Measurements from ENCODE around the gene KBTBD7. TPM values are rescaled to one million over a fixed set of nuclear protein-coding genes. Genes with fewer than 3 reads are reported as not detected.
A peak's percentile ranks its signal among the peaks of the same experiment; 100 is the strongest.

The KBTBD7 gene
- total RNA-seq, 1 donor from 2014 or later = 5.6 TPM

DNA sequence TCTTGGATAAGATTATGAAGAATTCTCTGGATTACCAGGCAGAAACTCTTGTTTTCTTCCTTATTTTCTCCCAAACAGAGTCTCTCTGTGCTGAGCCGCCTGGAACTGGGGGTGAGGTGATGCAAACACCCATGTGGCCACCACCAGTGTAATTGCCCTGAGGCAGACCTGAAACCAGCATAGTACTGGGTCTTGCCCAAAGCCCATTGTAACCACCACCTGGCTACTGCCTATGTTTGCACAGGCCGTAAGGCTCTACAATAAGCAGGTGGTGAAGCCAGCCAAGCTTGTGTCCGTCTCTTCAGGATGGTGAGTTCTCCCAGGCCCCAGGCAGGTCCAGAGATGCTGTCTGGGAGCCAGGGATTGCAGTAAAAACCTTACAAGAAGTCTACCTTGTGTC, 18.9 kb upstream of the KBTBD7 start:
- no peaks in the 10 kb centered on the region for H3K27me3 Mint-ChIP-seq
- no peak overlapping the region for H3K4me3 Mint-ChIP-seq
- H3K9me3 Mint-ChIP-seq = peaks cover 10% of the 10 kb centered on the region
- no peaks in the 10 kb centered on the region for H3K4me1 Mint-ChIP-seq
- peaks cover 8% of the 10 kb centered on the region for H3K36me3 Mint-ChIP-seq (ENCODE audit: low read depth)
- intact Hi-C loops (cut with micrococcal nuclease) = no loop called here
- no peak for DNase-seq
- H3K27ac Mint-ChIP-seq = no peak overlapping the region

DNA sequence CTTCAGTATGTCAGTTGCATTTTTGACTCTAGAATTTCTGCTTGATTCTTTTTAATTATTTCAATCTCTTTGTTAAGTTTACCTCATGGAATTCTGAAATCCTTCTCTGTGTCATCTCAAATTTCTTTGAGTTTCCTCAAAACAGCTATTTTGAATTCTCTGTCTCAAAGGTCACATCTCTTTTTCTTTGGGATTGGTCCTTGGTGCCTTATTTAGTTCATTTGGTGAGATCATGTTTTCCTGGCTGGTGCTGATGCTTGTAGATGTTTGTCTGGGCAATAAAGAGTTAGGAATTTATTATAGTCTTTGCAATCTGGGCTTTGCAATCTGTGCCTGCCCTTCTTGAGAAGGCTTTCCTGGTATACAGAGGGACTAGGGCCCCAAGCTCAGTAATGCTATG, 18.5 kb upstream of the KBTBD7 start:
- intact Hi-C loops (cut with micrococcal nuclease) = no loop called here
- Mint-ChIP-seq H3K4me3 (no peak overlapping the region), H3K9me3 (peaks cover 14% of the 10 kb centered on the region), H3K27ac (no peak overlapping the region), H3K4me1 (no peaks in the 10 kb centered on the region), H3K36me3 (ENCODE audit: low read depth) (peaks cover 8% of the 10 kb centered on the region), H3K27me3 (peaks cover 2% of the 10 kb centered on the region)
- DNase-seq = no peak

DNA sequence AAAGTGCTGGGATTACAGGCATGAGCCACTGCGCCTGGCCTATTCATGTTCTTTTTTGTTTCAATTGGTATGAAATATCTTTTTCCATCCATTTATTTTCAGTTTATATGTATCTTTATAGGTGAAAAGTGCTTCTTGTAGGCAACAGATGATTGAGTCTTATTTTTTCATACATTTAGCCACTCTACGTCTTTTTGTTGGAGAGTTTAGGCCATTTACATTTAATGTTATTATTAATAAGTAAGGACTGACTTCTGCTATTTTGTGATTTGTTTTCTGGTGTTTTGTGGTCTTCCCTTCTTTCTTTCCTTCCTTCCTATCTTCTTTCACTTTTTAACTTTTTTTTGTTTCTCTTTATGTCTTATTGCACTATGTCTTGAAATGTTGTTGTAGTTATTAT, 16.7 kb upstream of the KBTBD7 start:
- peaks cover 17% of the 10 kb centered on the region for H3K9me3 Mint-ChIP-seq
- no peak for DNase-seq
- peaks cover 3% of the 10 kb centered on the region for H3K27me3 Mint-ChIP-seq
- no peak overlapping the region for H3K4me3 Mint-ChIP-seq
- H3K27ac Mint-ChIP-seq = no peak overlapping the region
- no peaks in the 10 kb centered on the region for H3K4me1 Mint-ChIP-seq
- H3K36me3 Mint-ChIP-seq (ENCODE audit: low read depth) = peaks cover 4% of the 10 kb centered on the region
- intact Hi-C loops (cut with micrococcal nuclease) = no loop called here

DNA sequence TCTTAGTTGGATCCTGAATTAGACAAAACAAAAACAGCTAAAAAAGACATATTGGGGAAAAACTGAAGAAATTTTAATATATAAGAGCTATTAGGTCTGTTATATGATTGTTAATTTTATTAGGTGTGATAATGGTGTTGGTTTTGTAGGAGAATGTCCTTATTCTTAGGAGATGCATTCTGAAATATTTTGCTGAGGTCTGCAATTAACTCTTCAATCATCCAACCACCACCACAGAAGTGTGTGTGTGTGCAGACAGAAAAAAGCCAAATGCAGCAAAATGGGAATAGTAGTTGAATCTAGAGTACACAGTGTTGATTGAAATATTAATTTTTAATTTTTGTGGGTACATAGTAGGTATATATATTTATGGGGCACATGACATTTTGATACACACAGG, 12.1 kb upstream of the KBTBD7 start:
- Mint-ChIP-seq H3K36me3 (ENCODE audit: low read depth) (no peaks in the 10 kb centered on the region), H3K27ac (no peak overlapping the region), H3K27me3 (peaks cover 3% of the 10 kb centered on the region), H3K4me1 (no peaks in the 10 kb centered on the region), H3K9me3 (peaks cover 17% of the 10 kb centered on the region), H3K4me3 (no peak overlapping the region)
- no peak for DNase-seq
- intact Hi-C loops (cut with micrococcal nuclease) = no loop called here

DNA sequence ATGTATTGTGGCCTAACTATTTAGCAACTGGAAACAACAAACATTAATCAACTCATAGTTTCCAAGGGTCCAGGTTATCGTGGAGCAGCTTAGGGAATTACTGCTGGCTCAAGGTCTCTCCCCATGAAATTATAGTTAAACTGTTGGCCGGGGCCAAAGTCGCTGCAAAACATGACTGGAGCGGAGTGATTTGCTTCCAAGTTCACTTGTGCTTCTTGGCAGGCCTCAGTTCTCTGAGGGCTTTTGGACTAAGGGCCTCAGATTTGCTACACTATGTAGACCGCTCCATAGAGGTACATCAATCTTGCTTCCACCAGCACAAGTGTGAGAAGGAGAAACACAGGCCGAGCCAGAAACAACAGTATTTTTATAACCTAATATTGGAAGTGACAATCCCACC, 9.4 kb upstream of the KBTBD7 start:
- Mint-ChIP-seq H3K4me1 (no peaks in the 10 kb centered on the region), H3K36me3 (ENCODE audit: low read depth) (no peaks in the 10 kb centered on the region), H3K4me3 (no peak overlapping the region), H3K9me3 (peaks cover 7% of the 10 kb centered on the region), H3K27me3 (peaks cover 3% of the 10 kb centered on the region), H3K27ac (no peak overlapping the region)
- intact Hi-C loops (cut with micrococcal nuclease) = no loop called here
- DNase-seq = no peak

DNA sequence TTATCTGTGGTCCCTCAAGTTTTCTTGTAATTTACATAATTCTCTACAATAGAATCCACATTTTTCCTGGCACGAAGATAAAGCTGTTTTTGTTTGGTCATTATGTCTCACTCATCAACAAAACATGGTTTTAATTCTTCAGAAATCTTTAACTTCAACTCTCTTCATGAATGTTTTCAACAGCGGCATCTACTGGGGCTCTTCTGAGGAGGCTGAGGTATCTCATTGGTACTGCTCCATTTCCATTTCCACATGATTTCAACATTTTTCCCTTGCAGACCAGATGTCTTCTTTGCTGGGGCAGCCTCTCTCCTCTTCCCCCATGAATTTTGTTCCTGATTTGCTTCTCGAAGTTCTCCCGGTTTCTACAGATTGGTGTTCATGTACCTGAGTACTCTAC, 5.8 kb upstream of the KBTBD7 start:
- Mint-ChIP-seq H3K36me3 (ENCODE audit: low read depth) (no peaks in the 10 kb centered on the region), H3K27me3 (no peaks in the 10 kb centered on the region), H3K4me3 (no peak overlapping the region), H3K9me3 (no peaks in the 10 kb centered on the region), H3K4me1 (peaks cover 9% of the 10 kb centered on the region), H3K27ac (no peak overlapping the region)
- no peak for DNase-seq
- intact Hi-C loops (cut with micrococcal nuclease) = no loop called here

DNA sequence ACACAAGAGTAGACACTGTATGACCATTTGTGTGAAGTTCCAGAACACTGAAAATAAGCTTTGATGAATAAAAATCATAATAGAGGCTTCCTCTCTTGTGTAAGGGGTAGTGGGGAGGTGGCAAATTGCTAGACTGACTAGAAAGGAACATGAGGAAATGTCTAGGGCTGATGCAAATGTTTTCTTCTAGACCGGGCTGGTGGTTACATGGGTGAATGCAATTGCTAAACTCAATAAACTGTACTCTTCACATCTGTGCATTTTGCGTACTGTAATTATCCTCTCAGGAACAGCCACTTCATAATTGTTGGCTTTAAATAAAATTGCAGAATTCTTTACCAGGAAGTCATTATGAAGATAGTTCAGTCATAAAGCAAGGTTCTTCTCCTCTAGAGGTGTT, 5.2 kb upstream of the KBTBD7 start:
- H3K27me3 Mint-ChIP-seq = no peaks in the 10 kb centered on the region
- H3K36me3 Mint-ChIP-seq (ENCODE audit: low read depth) = no peaks in the 10 kb centered on the region
- H3K4me3 Mint-ChIP-seq = no peak overlapping the region
- peaks cover 11% of the 10 kb centered on the region for H3K4me1 Mint-ChIP-seq
- H3K27ac Mint-ChIP-seq = no peak overlapping the region
- H3K9me3 Mint-ChIP-seq = no peaks in the 10 kb centered on the region
- intact Hi-C loops (cut with micrococcal nuclease) = loop anchor here (10.0 kb wide), 1 partner anchor 425 kb away; the partner anchor contains the start of gene MRPS31
- no peak for DNase-seq

DNA sequence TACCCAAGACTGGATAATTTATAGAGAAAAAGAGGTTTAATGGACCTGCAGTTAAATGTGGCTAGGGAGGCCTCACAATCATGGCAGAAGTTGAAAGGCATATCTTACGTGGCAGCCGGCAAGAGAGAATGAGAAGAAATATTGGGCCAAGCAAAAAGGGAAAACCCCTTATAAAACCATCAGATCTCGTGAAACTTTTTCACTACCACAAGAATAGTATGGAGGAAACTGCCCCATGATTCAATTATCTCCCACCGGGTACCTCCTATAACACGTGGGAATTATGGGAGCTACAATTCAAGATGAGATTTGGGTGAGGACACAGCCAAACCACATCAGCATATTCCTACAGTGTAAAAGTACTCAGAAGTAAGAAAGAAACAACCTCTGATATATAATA, 4.7 kb upstream of the KBTBD7 start:
- Mint-ChIP-seq H3K9me3 (no peaks in the 10 kb centered on the region), H3K4me1 (peaks cover 14% of the 10 kb centered on the region), H3K4me3 (no peak overlapping the region), H3K36me3 (ENCODE audit: low read depth) (peaks cover 2% of the 10 kb centered on the region), H3K27me3 (no peaks in the 10 kb centered on the region), H3K27ac (no peak overlapping the region)
- no peak for DNase-seq
- intact Hi-C loops (cut with micrococcal nuclease) = loop anchor here (10.0 kb wide), 1 partner anchor 424 kb away; the partner anchor contains the start of gene MRPS31

DNA sequence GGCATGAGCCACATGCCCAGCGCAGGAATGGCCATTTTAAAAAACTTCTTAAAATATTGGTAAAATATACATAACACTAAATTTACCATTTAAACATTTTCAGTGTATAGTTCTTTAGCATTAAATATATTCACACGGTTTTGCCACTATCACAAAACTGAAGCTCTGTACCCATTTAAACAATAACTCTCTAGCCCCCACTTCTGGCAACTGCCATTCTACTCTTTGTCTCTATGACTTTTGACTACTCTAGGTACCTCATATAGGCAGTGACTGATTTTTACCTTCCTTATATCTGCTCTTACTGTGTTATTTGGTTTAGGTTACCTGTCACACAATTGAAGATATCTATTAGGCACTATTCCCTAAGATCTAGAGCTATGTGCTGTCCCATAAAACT, 2.3 kb upstream of the KBTBD7 start:
- Mint-ChIP-seq H3K27me3 (no peaks in the 10 kb centered on the region), H3K27ac (no peak overlapping the region), H3K4me1 (peaks cover 32% of the 10 kb centered on the region), H3K9me3 (peaks cover 8% of the 10 kb centered on the region), H3K4me3 (no peak overlapping the region), H3K36me3 (ENCODE audit: low read depth) (peaks cover 15% of the 10 kb centered on the region)
- intact Hi-C loops (cut with micrococcal nuclease) = loop anchor here (2.0 to 10.0 kb wide), 2 partner anchors 142 to 422 kb away; partner anchors contain the start of gene MRPS31
- peak; percentile 65 for DNase-seq

DNA sequence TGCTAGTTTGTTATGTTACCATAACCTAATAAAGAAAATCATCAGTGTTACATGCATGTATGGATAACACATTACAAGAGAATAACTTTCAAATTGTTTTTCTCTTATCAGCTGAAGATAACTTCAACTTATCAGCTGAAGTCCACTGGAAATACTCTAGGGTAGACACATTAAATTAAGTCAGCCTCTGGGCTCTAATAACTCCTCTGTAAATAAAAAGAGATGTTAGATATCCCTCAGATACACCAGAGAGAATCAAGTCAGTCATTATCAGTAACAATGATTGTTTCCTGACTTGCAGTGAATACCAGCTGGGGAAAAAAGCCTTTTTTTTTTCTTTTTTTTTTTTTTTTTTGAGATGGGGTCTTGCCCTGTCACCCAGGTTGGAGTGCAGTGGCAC, 1.6 kb upstream of the KBTBD7 start:
- intact Hi-C loops (cut with micrococcal nuclease) = loop anchor here (2.0 to 10.0 kb wide), 2 partner anchors 141 to 421 kb away; partner anchors contain the start of gene MRPS31
- Mint-ChIP-seq H3K27me3 (no peaks in the 10 kb centered on the region), H3K4me1 (peaks cover 33% of the 10 kb centered on the region), H3K27ac (no peak overlapping the region), H3K36me3 (ENCODE audit: low read depth) (peaks cover 16% of the 10 kb centered on the region), H3K4me3 (no peak overlapping the region), H3K9me3 (peaks cover 8% of the 10 kb centered on the region)
- no peak for DNase-seq

DNA sequence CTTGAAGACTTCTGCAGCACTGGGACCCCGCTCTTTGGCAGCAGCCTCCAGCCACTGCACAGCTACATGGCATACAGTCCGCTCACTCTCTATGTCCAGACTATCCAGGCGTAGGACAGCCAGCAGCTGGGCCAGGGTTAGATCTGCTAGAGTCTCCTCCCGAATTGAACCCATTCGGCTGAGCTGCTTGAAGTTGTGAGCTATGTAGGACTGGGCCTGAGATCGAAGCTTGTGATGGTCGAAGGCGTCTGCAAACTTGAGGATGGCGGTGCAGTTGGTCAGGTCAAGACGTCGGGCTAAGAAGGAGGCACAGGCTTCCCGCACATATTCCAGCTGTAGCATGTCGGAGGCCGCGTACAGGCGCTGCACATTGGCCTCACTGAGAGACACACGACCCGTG, 900 bp downstream of the KBTBD7 start:
- H3K4me1 Mint-ChIP-seq = peaks cover 40% of the 10 kb centered on the region
- intact Hi-C loops (cut with micrococcal nuclease) = loop anchor here (10.0 kb wide), 1 partner anchor 419 kb away; the partner anchor contains the start of gene MRPS31

DNA sequence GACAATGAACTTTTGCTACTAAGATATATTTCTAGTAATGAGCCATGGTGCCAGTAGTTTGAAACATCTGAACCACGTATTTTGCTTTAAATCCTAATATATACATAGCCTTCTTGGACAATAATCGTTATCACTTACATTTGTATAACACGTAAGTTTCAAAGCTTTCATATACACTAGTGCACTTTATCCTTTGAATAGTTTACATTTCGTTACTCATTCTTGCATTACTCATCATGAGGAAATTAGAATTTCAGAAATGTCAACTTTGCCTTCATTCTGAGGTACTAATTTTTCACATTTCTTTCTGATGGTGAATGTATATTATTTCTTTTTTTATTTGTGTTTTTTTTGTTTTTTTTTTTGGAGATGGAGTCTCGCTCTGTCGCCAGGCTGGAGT, 5.8 kb downstream of the KBTBD7 start:
- H3K36me3 Mint-ChIP-seq (ENCODE audit: low read depth) = peaks cover 26% of the 10 kb centered on the region
- H3K27me3 Mint-ChIP-seq = no peaks in the 10 kb centered on the region
- H3K4me3 Mint-ChIP-seq = no peak overlapping the region
- H3K27ac Mint-ChIP-seq = no peak overlapping the region
- peaks cover 14% of the 10 kb centered on the region for H3K9me3 Mint-ChIP-seq
- H3K4me1 Mint-ChIP-seq = peaks cover 24% of the 10 kb centered on the region
- DNase-seq = no peak
- intact Hi-C loops (cut with micrococcal nuclease) = no loop called here

More for the DNA sequence above, 900 bp downstream of the KBTBD7 start:
- peaks cover 29% of the 10 kb centered on the region for H3K36me3 Mint-ChIP-seq (ENCODE audit: low read depth)
- peaks cover 14% of the 10 kb centered on the region for H3K9me3 Mint-ChIP-seq
- peak overlapping the region; percentile 90 for H3K4me3 Mint-ChIP-seq
- no peaks in the 10 kb centered on the region for H3K27me3 Mint-ChIP-seq
- no peak for DNase-seq
- H3K27ac Mint-ChIP-seq = peak overlapping the region; percentile 95

DNA sequence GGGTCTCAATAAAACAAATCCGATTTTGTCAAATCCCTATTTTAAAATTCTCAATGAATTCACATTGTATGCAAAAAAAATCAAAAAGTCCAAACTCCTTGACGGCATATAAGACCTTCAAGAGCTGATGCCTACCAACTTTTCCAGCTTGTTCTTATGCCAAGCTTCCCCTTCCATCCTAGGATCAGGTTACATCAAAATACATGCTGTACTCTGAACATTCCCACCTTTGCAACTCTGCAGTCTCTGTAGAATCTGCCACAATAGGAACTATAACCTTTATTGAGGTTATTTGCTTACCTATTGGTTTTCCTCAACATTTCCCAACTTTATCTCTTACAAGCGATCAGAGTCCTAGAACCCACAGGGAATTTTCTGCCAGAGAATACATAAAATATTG, 7.9 kb downstream of the KBTBD7 start:
- Mint-ChIP-seq H3K36me3 (ENCODE audit: low read depth) (peaks cover 14% of the 10 kb centered on the region), H3K4me1 (peaks cover 8% of the 10 kb centered on the region), H3K9me3 (peaks cover 6% of the 10 kb centered on the region), H3K27me3 (no peaks in the 10 kb centered on the region), H3K27ac (no peak overlapping the region), H3K4me3 (no peak overlapping the region)
- intact Hi-C loops (cut with micrococcal nuclease) = no loop called here
- DNase-seq = no peak

DNA sequence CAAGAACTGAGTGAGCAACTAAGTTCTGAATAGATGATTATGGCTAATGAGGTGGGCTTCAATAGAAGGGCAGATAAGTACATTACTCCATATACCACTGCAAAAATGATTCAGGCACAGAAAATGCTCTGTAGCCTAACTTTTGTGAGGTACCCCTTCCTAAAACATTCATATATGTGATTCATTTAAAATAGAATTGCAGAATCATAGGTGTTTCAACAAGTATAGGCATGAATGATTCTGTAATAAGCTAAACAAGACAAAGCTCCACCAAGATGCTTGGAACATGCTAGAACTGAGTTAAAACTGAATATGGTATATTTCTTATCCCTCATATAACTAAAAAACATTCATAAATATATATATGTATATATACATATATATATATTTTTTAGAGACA, 12.1 kb downstream of the KBTBD7 start:
- Mint-ChIP-seq H3K36me3 (ENCODE audit: low read depth) (no peaks in the 10 kb centered on the region), H3K9me3 (no peaks in the 10 kb centered on the region), H3K27ac (no peak overlapping the region), H3K4me1 (peaks cover 3% of the 10 kb centered on the region), H3K27me3 (no peaks in the 10 kb centered on the region), H3K4me3 (no peak overlapping the region)
- intact Hi-C loops (cut with micrococcal nuclease) = no loop called here
- DNase-seq = no peak

DNA sequence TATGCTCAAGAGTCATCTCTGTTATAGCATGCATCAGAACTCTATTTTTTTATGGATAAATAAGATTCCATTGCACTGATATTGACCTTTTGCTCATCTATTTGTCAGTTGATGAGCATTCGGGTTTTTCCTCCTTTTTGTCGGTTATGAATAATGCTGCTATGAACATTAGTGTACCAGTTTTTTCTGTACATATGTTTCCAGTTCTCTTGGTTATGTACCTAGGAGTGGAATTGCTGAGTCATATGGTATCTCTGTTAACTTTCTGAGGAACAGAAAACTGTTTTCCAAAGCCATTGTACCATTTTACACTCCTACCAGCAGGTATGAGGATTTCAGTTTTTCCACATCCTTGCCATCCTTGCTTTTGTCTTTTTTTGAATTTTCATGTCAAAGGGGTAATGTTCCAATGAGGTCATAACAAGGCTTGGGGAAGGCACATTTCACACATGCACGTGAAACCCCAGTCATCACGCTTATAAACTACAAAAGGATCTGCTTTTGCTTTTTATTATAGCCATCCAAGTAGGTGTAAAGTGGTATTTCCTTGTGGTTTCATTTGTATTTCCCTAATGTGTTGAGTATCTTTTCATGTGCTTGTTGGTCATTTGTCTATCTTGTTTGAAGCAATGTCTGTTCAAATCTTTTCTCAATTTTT, 14.6 kb downstream of the KBTBD7 start:
- Mint-ChIP-seq H3K4me3 (no peak overlapping the region), H3K27me3 (no peaks in the 10 kb centered on the region), H3K27ac (peak overlapping the region; percentile 35), H3K9me3 (peaks cover under 1% of the 10 kb centered on the region), H3K36me3 (ENCODE audit: low read depth) (peaks cover 1% of the 10 kb centered on the region), H3K4me1 (peaks cover 3% of the 10 kb centered on the region)
- no peak for DNase-seq
- intact Hi-C loops (cut with micrococcal nuclease) = no loop called here

Data from activated CD4-positive, alpha-beta T cell treated with anti-CD3 and anti-CD28 coated beads, Interleukin-2, amount 10 ng/mL, durations not matched to agents 24 days and 14 days (primary cell).